Hepatocyte (in vitro differentiated cells): ENCODE data around the gene DHFR. TPM values are rescaled to one million over a fixed set of nuclear protein-coding genes. Genes with fewer than 3 reads are reported as not detected.

Experiments
- DNase-seq: peaks from one replicate; pipeline ENCODE4 v3.0.0-alpha.2; 2016; ENCODE audit warnings: low spot score
- H2AFZ ChIP-seq: fragments of 200-600 bp; sonication (generic); 2 replicates; pipeline ENCODE4 v1.6.0; 2016; ENCODE audit warnings: antibody characterized with exemption, mild to moderate bottlenecking
- H3K27ac ChIP-seq: fragments of 200-600 bp; sonication (generic); 2 replicates; pipeline ENCODE4 v1.5.1; 2016; ENCODE audit warnings: mild to moderate bottlenecking
- H3K27me3 ChIP-seq: fragments of 200-600 bp; sonication (generic); 2 replicates; pipeline ENCODE4 v1.6.1; 2016
- H3K36me3 ChIP-seq: fragments of 200-600 bp; sonication (generic); replicated peaks from 2 replicates; pipeline ENCODE4 v1.5.1; 2016; ENCODE audit warnings: low read depth; ENCODE audit not compliant: insufficient read depth
- H3K4me1 ChIP-seq: fragments of 200-600 bp; sonication (generic); 2 replicates; pipeline ENCODE4 v1.5.1; 2016; ENCODE audit warnings: mild to moderate bottlenecking, moderate library complexity; ENCODE audit not compliant: insufficient read depth
- H3K4me2 ChIP-seq: fragments of 200-600 bp; sonication (generic); 2 replicates; pipeline ENCODE4 v1.6.0; 2016
- H3K4me3 ChIP-seq: fragments of 200-600 bp; sonication (generic); 2 replicates; pipeline ENCODE4 v1.5.1; 2016; ENCODE audit warnings: mild to moderate bottlenecking
- H3K79me2 ChIP-seq: fragments of 200-600 bp; sonication (generic); 2 replicates; pipeline ENCODE4 v1.6.0; 2017; ENCODE audit warnings: mild to moderate bottlenecking
- H3K9me2 ChIP-seq: fragments of 200-600 bp; sonication (generic); replicated peaks from 2 replicates; pipeline ENCODE4 v1.6.0; 2017; ENCODE audit warnings: mild to moderate bottlenecking; ENCODE audit not compliant: insufficient read depth
- H3K9me3 ChIP-seq: fragments of 200-600 bp; sonication (generic); 2 replicates; pipeline ENCODE4 v1.5.1; 2016; ENCODE audit warnings: low read depth, mild to moderate bottlenecking
- H4K20me1 ChIP-seq: fragments of 200-600 bp; sonication (generic); 2 replicates; pipeline ENCODE4 v1.6.0; 2016; ENCODE audit warnings: mild to moderate bottlenecking; ENCODE audit not compliant: insufficient read depth, poor library complexity, severe bottlenecking
- EZH2 ChIP-seq: fragments of 200-600 bp; sonication (generic); IDR thresholded peaks from 2 replicates; pipeline ENCODE4 v1.6.1; 2016; ENCODE audit warnings: antibody characterized with exemption, mild to moderate bottlenecking, borderline replicate concordance
- EZH2phosphoT487 ChIP-seq: fragments of 200-600 bp; sonication (generic); IDR thresholded peaks from one replicate; pipeline ENCODE4 v1.6.1; 2018; ENCODE audit warnings: antibody characterized with exemption, mild to moderate bottlenecking, low read depth, moderate library complexity; ENCODE audit not compliant: unreplicated experiment, severe bottlenecking
- WGBS: methylation state at CpG from one replicate; pipeline ENCODE4 v1.1.6; 2016; ENCODE audit warnings: low lambda C conversion rate; ENCODE audit errors: missing lambda C conversion rate; 5-methylcytosine and 5-hydroxymethylcytosine counted together
- polyA plus RNA-seq: library from polyadenylated mRNA; unstranded; fragments of >200 nt; fragmentation: Nextera tagmentation; extraction: Ambion mirVana; gene quantifications from 2 replicates; pipeline ENCODE4 v1.2.1, GENCODE V29; 2016
- total RNA-seq: library from RNA; depleted of rRNA; stranded (reverse); fragments of >200 nt; gene quantifications from 2 replicates; pipeline ENCODE4 v1.2.3, GENCODE V29; 2014
- TF ChIP-seq, protein P1 (sequence below): fragments of 200-600 bp; sonication (generic); IDR thresholded peaks from 2 replicates; pipeline ENCODE4 v1.5.1; 2016; ENCODE audit warnings: antibody characterized with exemption, mild to moderate bottlenecking; ENCODE audit not compliant: poor library complexity

Gene DHFR
- total and polyA plus RNA-seq, 2 experiments from 2014 or later, result 7.9 to 26.5 TPM

DNA sequence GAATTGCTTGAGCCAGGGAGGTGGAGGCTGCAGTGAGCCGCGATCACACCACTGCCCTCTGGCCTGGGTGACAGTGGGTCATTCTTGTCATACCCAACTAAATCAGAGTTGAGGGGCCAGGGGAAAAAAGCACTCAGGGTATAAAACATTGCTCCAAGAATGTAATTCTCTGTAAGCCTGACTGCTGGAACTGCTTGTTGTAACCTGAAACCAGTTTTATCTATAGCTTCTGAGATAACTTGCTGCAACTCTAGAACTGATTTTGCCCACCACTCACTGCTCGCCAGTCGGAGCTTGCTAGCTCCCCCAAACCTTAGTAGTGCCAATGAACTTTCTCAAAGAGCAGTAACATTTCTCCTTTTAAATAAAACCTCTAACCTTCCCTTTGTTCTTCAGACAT lies 9.9 kb downstream of the DHFR start:
- H2AFZ ChIP-seq, result no peak overlapping the region
- H3K4me1 ChIP-seq, result no peaks in the 10 kb centered on the region
- no peak overlapping the region for H3K4me2 ChIP-seq
- H3K79me2 ChIP-seq, result no peaks in the 10 kb centered on the region
- WGBS, result 25% methylated on average over 4 of the region's 4 CpGs
- H4K20me1 ChIP-seq, result no peaks in the 10 kb centered on the region
- no peak overlapping the region for H3K4me3 ChIP-seq
- DNase-seq, result no peak
- no peak overlapping the region for H3K27ac ChIP-seq
- H3K9me3 ChIP-seq, result no peaks in the 10 kb centered on the region
- no peaks in the 10 kb centered on the region for H3K27me3 ChIP-seq
- no peaks in the 10 kb centered on the region for H3K36me3 ChIP-seq
- H3K9me2 ChIP-seq, result no peaks in the 10 kb centered on the region
- TF ChIP-seq, protein P1, sequence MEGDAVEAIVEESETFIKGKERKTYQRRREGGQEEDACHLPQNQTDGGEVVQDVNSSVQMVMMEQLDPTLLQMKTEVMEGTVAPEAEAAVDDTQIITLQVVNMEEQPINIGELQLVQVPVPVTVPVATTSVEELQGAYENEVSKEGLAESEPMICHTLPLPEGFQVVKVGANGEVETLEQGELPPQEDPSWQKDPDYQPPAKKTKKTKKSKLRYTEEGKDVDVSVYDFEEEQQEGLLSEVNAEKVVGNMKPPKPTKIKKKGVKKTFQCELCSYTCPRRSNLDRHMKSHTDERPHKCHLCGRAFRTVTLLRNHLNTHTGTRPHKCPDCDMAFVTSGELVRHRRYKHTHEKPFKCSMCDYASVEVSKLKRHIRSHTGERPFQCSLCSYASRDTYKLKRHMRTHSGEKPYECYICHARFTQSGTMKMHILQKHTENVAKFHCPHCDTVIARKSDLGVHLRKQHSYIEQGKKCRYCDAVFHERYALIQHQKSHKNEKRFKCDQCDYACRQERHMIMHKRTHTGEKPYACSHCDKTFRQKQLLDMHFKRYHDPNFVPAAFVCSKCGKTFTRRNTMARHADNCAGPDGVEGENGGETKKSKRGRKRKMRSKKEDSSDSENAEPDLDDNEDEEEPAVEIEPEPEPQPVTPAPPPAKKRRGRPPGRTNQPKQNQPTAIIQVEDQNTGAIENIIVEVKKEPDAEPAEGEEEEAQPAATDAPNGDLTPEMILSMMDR, result no peak
- no peak for TF ChIP-seq EZH2
- no peak for TF ChIP-seq EZH2phosphoT487

DNA sequence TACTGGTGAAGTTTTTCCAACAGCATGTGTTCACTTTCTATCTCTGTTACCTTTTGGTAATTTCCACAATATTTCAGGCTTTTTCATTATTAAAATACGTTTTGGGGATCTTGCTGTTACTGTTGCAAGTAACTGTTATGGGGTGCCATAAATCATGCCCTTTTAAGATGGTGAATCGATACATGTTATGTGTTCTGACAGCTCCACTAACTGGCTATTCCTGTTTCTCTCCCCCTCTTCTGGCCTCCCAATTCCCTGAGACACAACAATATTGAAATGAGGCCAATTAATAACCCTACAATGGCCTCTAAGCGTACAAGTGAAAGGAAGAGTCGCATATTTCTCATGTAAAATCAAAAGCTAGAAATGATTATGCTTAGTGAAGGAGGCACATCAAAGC lies 13.4 kb downstream of the DHFR start:
- Histone ChIP-seq H3K36me3 (peaks cover 2% of the 10 kb centered on the region), H3K4me3 (no peak overlapping the region), H2AFZ (no peak overlapping the region), H3K27ac (no peak overlapping the region), H3K4me2 (no peak overlapping the region), H4K20me1 (no peaks in the 10 kb centered on the region), H3K4me1 (no peaks in the 10 kb centered on the region), H3K79me2 (no peaks in the 10 kb centered on the region), H3K9me3 (no peaks in the 10 kb centered on the region), H3K27me3 (no peaks in the 10 kb centered on the region), H3K9me2 (no peaks in the 10 kb centered on the region)
- 87% methylated on average over 4 of the region's 4 CpGs for WGBS
- TF ChIP-seq, protein P1, result no peak
- no peak for TF ChIP-seq EZH2phosphoT487
- TF ChIP-seq EZH2, result no peak
- DNase-seq, result no peak

DNA sequence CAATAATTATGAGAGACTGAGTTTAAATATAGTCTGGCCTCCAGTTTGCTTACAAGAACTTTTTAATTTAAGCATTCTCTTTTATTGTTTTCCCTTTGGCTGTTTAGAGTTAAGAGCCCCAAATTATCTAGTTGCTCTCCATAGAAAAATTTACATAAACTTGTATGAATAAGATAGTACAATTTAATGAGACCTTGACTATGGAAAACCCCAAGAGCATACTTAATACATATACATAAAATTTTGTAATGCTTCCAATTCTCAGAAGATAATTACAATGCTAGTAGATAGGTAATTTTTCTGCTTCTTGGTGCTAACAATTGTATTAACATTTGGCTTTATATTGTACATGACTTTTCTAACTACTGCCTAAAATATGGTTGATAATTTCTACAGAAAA lies 20.6 kb downstream of the DHFR start:
- H3K27ac ChIP-seq, result no peak overlapping the region
- no peaks in the 10 kb centered on the region for H3K9me3 ChIP-seq
- H2AFZ ChIP-seq, result no peak overlapping the region
- DNase-seq, result no peak
- no peaks in the 10 kb centered on the region for H3K27me3 ChIP-seq
- no peak overlapping the region for H3K4me2 ChIP-seq
- H3K36me3 ChIP-seq, result peaks cover 2% of the 10 kb centered on the region
- no peaks in the 10 kb centered on the region for H3K4me1 ChIP-seq
- TF ChIP-seq, protein P1, result no peak
- TF ChIP-seq EZH2phosphoT487 (no peak), EZH2 (no peak)
- H3K4me3 ChIP-seq, result no peak overlapping the region
- H3K9me2 ChIP-seq, result no peaks in the 10 kb centered on the region
- H3K79me2 ChIP-seq, result no peaks in the 10 kb centered on the region
- H4K20me1 ChIP-seq, result no peaks in the 10 kb centered on the region

DNA sequence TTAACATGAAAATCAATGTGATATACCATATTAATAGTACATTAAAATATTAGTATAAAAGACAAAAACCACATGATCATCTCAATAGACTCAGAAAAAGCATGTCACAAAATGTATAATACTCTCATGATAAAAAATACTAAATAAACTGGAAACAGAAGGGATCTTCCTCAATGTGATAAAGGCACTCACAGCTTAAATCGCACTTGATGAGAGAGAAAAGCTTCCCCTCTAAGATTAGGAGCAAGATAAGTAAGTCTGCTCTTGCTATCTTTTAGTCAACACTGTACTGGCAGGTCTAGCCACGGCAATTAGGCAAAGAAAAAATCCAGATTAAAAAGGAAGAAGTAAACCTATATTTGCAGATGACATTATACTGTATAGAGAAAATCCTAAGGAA lies 22.1 kb downstream of the DHFR start:
- H3K27me3 ChIP-seq, result no peaks in the 10 kb centered on the region
- H3K4me1 ChIP-seq, result no peaks in the 10 kb centered on the region
- no peak for DNase-seq
- H3K36me3 ChIP-seq, result peaks cover 2% of the 10 kb centered on the region
- H3K79me2 ChIP-seq, result no peaks in the 10 kb centered on the region
- H3K9me3 ChIP-seq, result no peaks in the 10 kb centered on the region
- no peaks in the 10 kb centered on the region for H4K20me1 ChIP-seq
- H3K4me2 ChIP-seq, result no peak overlapping the region
- H2AFZ ChIP-seq, result no peak overlapping the region
- no peak overlapping the region for H3K27ac ChIP-seq
- H3K4me3 ChIP-seq, result no peak overlapping the region
- TF ChIP-seq, protein P1, result no peak
- no peaks in the 10 kb centered on the region for H3K9me2 ChIP-seq
- WGBS, result 44% methylated on average over 2 of the region's 2 CpGs
